ENCODE results near the gene SYNDIG1. TPM values are rescaled to one million over a fixed set of nuclear protein-coding genes. Genes with fewer than 3 reads are reported as not detected.

SYNDIG1 gene
- polyA plus RNA-seq, 1 experiment = not detected

GRCh38 chr20:24640686-24641085 lies 171.3 kb downstream of the SYNDIG1 start:
- Histone ChIP-seq H3K4me3 (ENCODE audit: low read depth, low read length) (no peak overlapping the region), H3K27ac (ENCODE audit: low read depth, low read length) (no peak overlapping the region), H3K9me3 (ENCODE audit: control insufficient read depth, insufficient read depth, low read length) (peaks cover 3% of the 10 kb centered on the region; the same call in 1 of the 2 replicates), H3K27me3 (ENCODE audit: control insufficient read depth, insufficient read depth, low read length) (peaks cover 6% of the 10 kb centered on the region)
- POLR2A ChIA-PET = no interaction called here
- CTCF ChIA-PET = no interaction called here
- no peak for DNase-seq (ENCODE audit: low read depth, low spot score)
- TF ChIP-seq, protein P1, sequence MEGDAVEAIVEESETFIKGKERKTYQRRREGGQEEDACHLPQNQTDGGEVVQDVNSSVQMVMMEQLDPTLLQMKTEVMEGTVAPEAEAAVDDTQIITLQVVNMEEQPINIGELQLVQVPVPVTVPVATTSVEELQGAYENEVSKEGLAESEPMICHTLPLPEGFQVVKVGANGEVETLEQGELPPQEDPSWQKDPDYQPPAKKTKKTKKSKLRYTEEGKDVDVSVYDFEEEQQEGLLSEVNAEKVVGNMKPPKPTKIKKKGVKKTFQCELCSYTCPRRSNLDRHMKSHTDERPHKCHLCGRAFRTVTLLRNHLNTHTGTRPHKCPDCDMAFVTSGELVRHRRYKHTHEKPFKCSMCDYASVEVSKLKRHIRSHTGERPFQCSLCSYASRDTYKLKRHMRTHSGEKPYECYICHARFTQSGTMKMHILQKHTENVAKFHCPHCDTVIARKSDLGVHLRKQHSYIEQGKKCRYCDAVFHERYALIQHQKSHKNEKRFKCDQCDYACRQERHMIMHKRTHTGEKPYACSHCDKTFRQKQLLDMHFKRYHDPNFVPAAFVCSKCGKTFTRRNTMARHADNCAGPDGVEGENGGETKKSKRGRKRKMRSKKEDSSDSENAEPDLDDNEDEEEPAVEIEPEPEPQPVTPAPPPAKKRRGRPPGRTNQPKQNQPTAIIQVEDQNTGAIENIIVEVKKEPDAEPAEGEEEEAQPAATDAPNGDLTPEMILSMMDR (IDR thresholded peaks at IDR 0.05; ENCODE audit: low read depth, low read length) = no peak

GRCh38 chr20:24643731-24644626 lies 174.6 kb downstream of the SYNDIG1 start:
- ChIA-PET POLR2A (interaction anchor here (1.0 kb wide), 1 partner anchor 9 kb away, joined by 4 read pairs; no protein-coding TSS in a partner anchor), CTCF (no interaction called here)
- Histone ChIP-seq H3K9me3 (ENCODE audit: control insufficient read depth, insufficient read depth, low read length) (peaks cover 3% of the 10 kb centered on the region; the same call in 1 of the 2 replicates), H3K27ac (ENCODE audit: low read depth, low read length) (no peak overlapping the region), H3K27me3 (ENCODE audit: control insufficient read depth, insufficient read depth, low read length) (peaks cover 8% of the 10 kb centered on the region), H3K4me3 (ENCODE audit: low read depth, low read length) (no peak overlapping the region)
- DNase-seq (ENCODE audit: low read depth, low spot score) = no peak
- TF ChIP-seq, protein P1 (IDR thresholded peaks at IDR 0.05; ENCODE audit: low read depth, low read length) = no peak

- CTCF ChIA-PET = no interaction called here
- TF ChIP-seq, protein P1 (IDR thresholded peaks at IDR 0.05; ENCODE audit: low read depth, low read length) = no peak
- H3K27me3 ChIP-seq (ENCODE audit: control insufficient read depth, insufficient read depth, low read length) = peaks cover 4% of the 10 kb centered on the region
- H3K27ac ChIP-seq (ENCODE audit: low read depth, low read length) = no peak overlapping the region
- no peak overlapping the region for H3K4me3 ChIP-seq (ENCODE audit: low read depth, low read length)
- POLR2A ChIA-PET = interaction anchor here (0.7 kb wide), 1 partner anchor 62 kb away, joined by 5 read pairs; no protein-coding TSS in a partner anchor
- DNase-seq (ENCODE audit: low read depth, low spot score) = no peak
- peaks cover 3% of the 10 kb centered on the region; the same call in 1 of the 2 replicates for H3K9me3 ChIP-seq (ENCODE audit: control insufficient read depth, insufficient read depth, low read length)
Measured at GRCh38 chr20:24646321-24646720, 176.9 kb downstream of the SYNDIG1 start.

DNA sequence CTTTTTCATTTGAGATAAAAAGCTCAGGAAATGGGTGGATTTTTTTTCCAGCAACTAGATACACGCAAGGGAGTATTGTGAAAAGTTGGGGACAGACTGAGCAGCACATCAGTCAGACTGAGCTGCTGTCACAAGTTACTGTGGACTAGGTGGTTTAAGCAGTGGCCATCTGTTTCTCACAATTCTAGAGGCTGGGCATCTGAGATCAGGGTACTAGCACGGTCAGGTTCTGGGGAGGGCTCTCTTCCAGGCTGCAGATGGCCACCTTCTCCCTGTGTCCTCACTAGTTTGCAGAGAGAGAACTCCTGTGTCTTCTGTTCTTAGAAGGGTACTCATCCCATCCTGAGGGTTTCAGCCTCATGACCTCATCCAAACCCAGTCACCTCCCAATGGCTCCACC lies 178.3 kb downstream of the SYNDIG1 start:
- no peak for DNase-seq (ENCODE audit: low read depth, low spot score)
- Histone ChIP-seq H3K27ac (ENCODE audit: low read depth, low read length) (no peak overlapping the region), H3K27me3 (ENCODE audit: control insufficient read depth, insufficient read depth, low read length) (peaks cover 4% of the 10 kb centered on the region), H3K4me3 (ENCODE audit: low read depth, low read length) (no peak overlapping the region), H3K9me3 (ENCODE audit: control insufficient read depth, insufficient read depth, low read length) (peaks cover 3% of the 10 kb centered on the region; the same call in 1 of the 2 replicates)
- ChIA-PET POLR2A (no interaction called here), CTCF (no interaction called here)
- TF ChIP-seq, protein P1 (IDR thresholded peaks at IDR 0.05; ENCODE audit: low read depth, low read length) = no peak

GRCh38 chr20:24648481-24648880 lies 179.1 kb downstream of the SYNDIG1 start:
- Histone ChIP-seq H3K27me3 (ENCODE audit: control insufficient read depth, insufficient read depth, low read length) (peaks cover 4% of the 10 kb centered on the region), H3K4me3 (ENCODE audit: low read depth, low read length) (no peak overlapping the region), H3K9me3 (ENCODE audit: control insufficient read depth, insufficient read depth, low read length) (peaks cover 3% of the 10 kb centered on the region; the same call in 1 of the 2 replicates), H3K27ac (ENCODE audit: low read depth, low read length) (no peak overlapping the region)
- CTCF ChIA-PET = no interaction called here
- DNase-seq (ENCODE audit: low read depth, low spot score) = no peak
- POLR2A ChIA-PET = no interaction called here
- TF ChIP-seq, protein P1 (IDR thresholded peaks at IDR 0.05; ENCODE audit: low read depth, low read length) = no peak

Data from AG04450 (cell line).